Superior temporal gyrus (tissue), 1 donor: ENCODE results near the gene SPTLC3.

Source experiments
- DNase-seq: peaks from one replicate; pipeline ENCODE4 v3.0.0-alpha.2; 2016; ENCODE audit errors: extremely low spot score

SPTLC3 gene

DNA sequence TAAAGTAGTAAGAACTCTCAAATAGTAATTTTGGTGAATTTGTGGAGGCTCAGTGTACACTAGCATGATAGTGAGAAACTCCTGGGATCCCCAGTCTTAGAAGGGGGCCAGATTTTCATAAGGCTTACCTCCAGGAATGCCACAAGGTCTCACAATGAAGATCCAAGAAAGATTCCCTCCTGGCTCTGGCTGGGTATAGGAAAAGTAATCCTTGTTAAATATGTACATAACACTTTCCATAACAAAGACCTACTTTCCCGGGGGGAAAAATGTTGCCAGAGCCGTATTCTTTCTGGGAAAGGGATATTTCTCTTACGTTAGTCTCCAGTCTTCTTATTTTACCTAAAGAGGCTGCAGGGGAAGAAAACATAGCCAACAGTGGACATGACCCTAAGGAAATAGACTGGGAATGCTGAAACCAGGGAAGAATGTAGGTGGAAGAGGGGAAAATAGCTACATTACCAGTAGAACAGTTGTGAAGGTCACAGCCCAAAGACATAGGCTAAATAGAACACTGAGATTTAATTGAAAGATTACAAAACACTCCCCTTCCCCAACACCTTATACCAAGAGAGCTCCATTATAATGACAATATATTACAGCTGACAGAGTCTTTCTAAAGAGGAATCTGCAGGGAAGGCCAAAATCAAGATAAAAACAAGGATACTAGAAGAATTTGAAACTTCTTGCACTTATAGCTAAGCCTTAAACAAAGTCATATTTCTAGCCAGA is 177.4 kb downstream of the SPTLC3 start:
- DNase-seq = no peak

- no peak for DNase-seq
Measured at GRCh38 chr20:13187899-13188298, 179.1 kb downstream of the SPTLC3 start.

DNA sequence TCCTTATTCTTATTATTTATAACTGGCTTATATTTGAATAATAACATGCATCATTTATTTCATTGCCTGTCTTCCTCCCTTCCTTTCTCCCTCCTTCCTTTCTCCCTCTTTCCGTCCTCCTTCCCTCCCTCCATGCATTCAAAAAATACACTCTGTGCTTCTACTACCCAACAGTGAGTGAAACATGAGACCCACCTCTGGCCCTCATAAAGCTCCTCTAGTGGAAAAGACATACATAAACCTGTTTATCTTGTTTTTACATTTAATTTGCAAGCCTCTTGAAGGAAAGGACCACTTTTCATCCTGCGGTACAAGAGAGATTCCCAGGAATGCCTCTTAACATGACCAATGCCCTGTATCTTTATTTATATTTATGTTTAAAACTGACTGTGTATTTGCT is 190.5 kb downstream of the SPTLC3 start:
- DNase-seq = no peak

- no peak for DNase-seq
Measured at GRCh38 chr20:13200767-13201500, 192.2 kb downstream of the SPTLC3 start.

GRCh38 chr20:13202565-13202964 is 193.8 kb downstream of the SPTLC3 start:
- DNase-seq = no peak

GRCh38 chr20:13205425-13205824 is 196.7 kb downstream of the SPTLC3 start:
- no peak for DNase-seq

DNA sequence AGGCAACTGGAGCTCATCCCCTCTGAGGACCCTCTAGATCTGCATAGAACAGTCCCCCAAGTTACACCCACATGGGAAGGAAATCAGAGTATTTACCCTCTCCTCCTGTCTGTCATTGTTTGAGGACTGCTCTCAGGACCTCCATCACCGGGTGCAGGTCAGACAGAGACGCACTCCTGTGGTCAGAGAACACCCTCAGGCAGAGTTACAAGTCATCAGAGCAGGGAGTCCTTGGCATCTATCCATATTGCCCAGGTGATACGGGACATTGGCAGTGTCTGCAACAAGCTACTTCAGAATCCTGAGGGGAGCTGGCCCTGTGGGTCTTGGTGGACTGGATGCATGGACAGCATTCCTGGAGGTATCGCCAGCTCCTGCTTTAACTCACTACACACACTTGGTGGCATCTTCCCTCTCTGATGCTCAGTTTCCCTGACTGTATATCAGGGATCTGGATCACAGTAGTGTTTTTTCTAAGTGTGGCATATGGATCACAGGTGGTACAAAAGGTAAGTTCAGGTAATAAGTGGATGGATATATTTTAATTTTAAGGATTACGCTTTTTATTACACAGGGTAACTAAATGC is 197.2 kb downstream of the SPTLC3 start:
- no peak for DNase-seq

DNA sequence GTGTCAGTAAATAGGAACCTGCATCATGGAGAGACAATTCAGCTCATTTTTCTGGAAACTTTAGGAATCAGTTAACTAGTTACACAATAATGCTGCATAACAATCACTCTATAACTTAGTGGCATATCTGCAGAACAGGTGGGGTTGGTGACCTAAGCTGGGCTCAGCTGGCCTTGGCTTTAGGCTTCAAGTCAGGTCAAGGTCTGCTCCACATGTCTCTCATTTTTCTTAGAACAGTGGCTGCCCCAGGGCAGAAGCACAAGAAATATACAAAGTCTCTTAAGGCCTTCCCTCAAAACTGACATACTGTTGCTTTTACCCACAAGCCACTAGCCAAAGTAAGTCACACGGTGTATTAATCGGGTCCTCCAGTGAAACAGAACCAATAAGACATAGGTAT is 198.2 kb downstream of the SPTLC3 start:
- DNase-seq = no peak

- no peak for DNase-seq
Measured at GRCh38 chr20:13211956-13212618, 203.3 kb downstream of the SPTLC3 start.

- DNase-seq = no peak
Measured at GRCh38 chr20:13212750-13213149, 204.0 kb downstream of the SPTLC3 start.

GRCh38 chr20:13213335-13213734 is 204.6 kb downstream of the SPTLC3 start:
- DNase-seq = no peak

DNA sequence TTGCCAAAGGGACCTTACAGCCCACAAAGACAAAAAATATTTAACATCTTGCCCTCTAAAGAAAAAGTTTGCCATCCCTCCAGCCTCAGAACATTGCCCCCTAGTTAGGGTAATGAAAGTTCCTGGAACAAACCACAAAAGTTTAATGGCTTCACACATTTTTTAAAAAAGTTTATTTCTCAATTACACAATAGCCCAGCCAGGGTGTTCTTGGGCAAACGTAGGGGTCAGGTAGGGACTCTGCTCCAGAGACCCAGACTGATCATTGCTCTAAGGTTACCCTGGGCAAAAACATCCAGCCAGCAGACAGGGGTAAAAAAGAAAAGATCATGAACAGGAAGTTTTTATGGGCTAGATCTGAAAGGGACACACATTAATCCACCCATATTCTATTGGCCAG is 207.8 kb downstream of the SPTLC3 start:
- no peak for DNase-seq
